Astrocyte (in vitro differentiated cells and primary cell): ENCODE measurements around the gene FNDC3B. TPM values are rescaled to one million over a fixed set of nuclear protein-coding genes. Genes with fewer than 3 reads are reported as not detected.

ENCODE experiments used
- DNase-seq: peaks from one replicate; pipeline ENCODE4 v3.0.0-alpha.2; 2010; ENCODE audit warnings: low read depth
- FAIRE-seq: peaks from 2 replicates; lab custom pipeline; 2011; peaks lifted over from hg19 to GRCh38; lab: Jason Lieb, UNC
- H2AFZ ChIP-seq: 2 replicates; pipeline ENCODE4 v1.6.0; 2012; ENCODE audit warnings: low read depth, low read length, inconsistent platforms
- H3K27ac ChIP-seq: 2 replicates; pipeline ENCODE4 v1.5.1; 2011; ENCODE audit warnings: low read depth, low read length, inconsistent platforms
- H3K27me3 ChIP-seq: 2 replicates; pipeline ENCODE4 v1.6.0; 2011; ENCODE audit warnings: low read length, inconsistent platforms; ENCODE audit not compliant: insufficient read depth
- H3K36me3 ChIP-seq: 2 replicates; pipeline ENCODE4 v1.5.1; 2011; ENCODE audit warnings: low read length, inconsistent platforms; ENCODE audit not compliant: insufficient read depth
- H3K4me1 ChIP-seq: 2 replicates; pipeline ENCODE4 v1.5.1; 2011; ENCODE audit warnings: low read length, inconsistent platforms; ENCODE audit not compliant: insufficient read depth
- H3K4me2 ChIP-seq: 2 replicates; pipeline ENCODE4 v1.6.0; 2012; ENCODE audit warnings: low read length, inconsistent platforms
- H3K4me3 ChIP-seq: 2 replicates; pipeline ENCODE4 v1.5.1; 2011; ENCODE audit warnings: low read depth, mild to moderate bottlenecking, low read length, inconsistent platforms; ENCODE audit not compliant: insufficient read depth
- H3K79me2 ChIP-seq: 2 replicates; pipeline ENCODE4 v1.6.0; 2012; ENCODE audit warnings: mild to moderate bottlenecking, low read length, inconsistent platforms; ENCODE audit not compliant: insufficient read depth
- H3K9ac ChIP-seq: 2 replicates; pipeline ENCODE4 v1.6.0; 2012; ENCODE audit warnings: mild to moderate bottlenecking, low read length, inconsistent platforms
- H3K9me3 ChIP-seq: 2 replicates; pipeline ENCODE4 v1.5.1; 2012; ENCODE audit warnings: low read depth, mild to moderate bottlenecking, low read length, inconsistent platforms; ENCODE audit not compliant: insufficient read depth
- H4K20me1 ChIP-seq: 2 replicates; pipeline ENCODE4 v1.6.0; 2012; ENCODE audit warnings: low read length, inconsistent platforms; ENCODE audit not compliant: insufficient read depth
- H3K27ac Mint-ChIP-seq: one replicate; pipeline ENCODE4 v1.8.0; 2021; ENCODE audit warnings: mild to moderate bottlenecking, mixed read lengths; ENCODE audit not compliant: unreplicated experiment
- H3K27me3 Mint-ChIP-seq: one replicate; pipeline ENCODE4 v1.8.0; 2021; ENCODE audit warnings: low read depth, mixed read lengths; ENCODE audit not compliant: unreplicated experiment
- H3K36me3 Mint-ChIP-seq: one replicate; pipeline ENCODE4 v1.8.0; 2021; ENCODE audit warnings: low read depth, mixed read lengths; ENCODE audit not compliant: unreplicated experiment
- H3K4me1 Mint-ChIP-seq: one replicate; pipeline ENCODE4 v1.8.0; 2021; ENCODE audit warnings: low read depth, mixed read lengths; ENCODE audit not compliant: unreplicated experiment
- H3K4me3 Mint-ChIP-seq: one replicate; pipeline ENCODE4 v1.8.0; 2021; ENCODE audit warnings: mild to moderate bottlenecking, moderate library complexity, mixed read lengths; ENCODE audit not compliant: unreplicated experiment
- H3K9me3 Mint-ChIP-seq: one replicate; pipeline ENCODE4 v1.8.0; 2021; ENCODE audit warnings: mild to moderate bottlenecking, mixed read lengths; ENCODE audit not compliant: unreplicated experiment
- EZH2 ChIP-seq: IDR thresholded peaks from 2 replicates; pipeline ENCODE4 v1.6.1; 2012; ENCODE audit warnings: mild to moderate bottlenecking, low read length, inconsistent platforms; ENCODE audit not compliant: insufficient read depth
- total RNA-seq: library from RNA; stranded (reverse); gene quantifications from 2 replicates; pipeline ENCODE4 v1.2.1, GENCODE V29; 2021
- TF ChIP-seq, protein P1 (sequence below): IDR thresholded peaks from 2 replicates; pipeline ENCODE4 v1.5.1; 2011; ENCODE audit warnings: low read depth, mild to moderate bottlenecking, inconsistent platforms, low read length, moderate library complexity; ENCODE audit not compliant: insufficient read depth

Gene FNDC3B
- total RNA-seq, 1 donor from 2014 or later, result 327 TPM

DNA sequence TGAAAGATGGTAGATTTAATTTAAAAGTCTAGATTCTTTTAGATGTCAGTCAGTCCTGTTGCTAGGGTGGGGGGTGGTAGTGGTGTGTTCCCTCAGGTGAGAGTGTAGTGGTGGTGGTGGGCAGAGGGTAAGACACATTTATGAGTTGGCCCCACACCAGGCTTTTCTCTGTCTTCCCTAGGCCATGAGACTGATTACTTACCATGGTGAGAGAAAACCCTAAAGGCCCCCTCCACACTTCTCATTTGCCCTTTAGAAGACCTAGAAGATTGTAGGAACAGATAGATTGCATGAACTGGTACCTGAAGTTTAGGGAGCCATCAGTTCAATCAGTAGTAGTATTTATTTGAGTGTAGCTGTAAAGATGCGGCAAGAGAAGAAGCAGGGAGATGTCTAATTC, 20.9 kb downstream of the FNDC3B start:
- Histone ChIP-seq H3K36me3 (peaks cover 11% of the 10 kb centered on the region), H3K4me3 (no peak overlapping the region), H3K27me3 (no peaks in the 10 kb centered on the region), H3K4me2 (no peak overlapping the region), H3K9me3 (no peaks in the 10 kb centered on the region), H3K4me1 (peaks cover 10% of the 10 kb centered on the region), H3K79me2 (peaks cover 96% of the 10 kb centered on the region), H3K27ac (no peak overlapping the region), H2AFZ (no peak overlapping the region), H4K20me1 (peaks cover 95% of the 10 kb centered on the region), H3K9ac (no peak overlapping the region)
- DNase-seq (no peak), FAIRE-seq (no peak)
- Mint-ChIP-seq H3K27me3 (no peaks in the 10 kb centered on the region), H3K36me3 (peaks cover 3% of the 10 kb centered on the region), H3K4me3 (no peak overlapping the region), H3K27ac (peak overlapping the region; percentile 38), H3K4me1 (peaks cover 73% of the 10 kb centered on the region), H3K9me3 (no peaks in the 10 kb centered on the region)
- TF ChIP-seq, protein P1, sequence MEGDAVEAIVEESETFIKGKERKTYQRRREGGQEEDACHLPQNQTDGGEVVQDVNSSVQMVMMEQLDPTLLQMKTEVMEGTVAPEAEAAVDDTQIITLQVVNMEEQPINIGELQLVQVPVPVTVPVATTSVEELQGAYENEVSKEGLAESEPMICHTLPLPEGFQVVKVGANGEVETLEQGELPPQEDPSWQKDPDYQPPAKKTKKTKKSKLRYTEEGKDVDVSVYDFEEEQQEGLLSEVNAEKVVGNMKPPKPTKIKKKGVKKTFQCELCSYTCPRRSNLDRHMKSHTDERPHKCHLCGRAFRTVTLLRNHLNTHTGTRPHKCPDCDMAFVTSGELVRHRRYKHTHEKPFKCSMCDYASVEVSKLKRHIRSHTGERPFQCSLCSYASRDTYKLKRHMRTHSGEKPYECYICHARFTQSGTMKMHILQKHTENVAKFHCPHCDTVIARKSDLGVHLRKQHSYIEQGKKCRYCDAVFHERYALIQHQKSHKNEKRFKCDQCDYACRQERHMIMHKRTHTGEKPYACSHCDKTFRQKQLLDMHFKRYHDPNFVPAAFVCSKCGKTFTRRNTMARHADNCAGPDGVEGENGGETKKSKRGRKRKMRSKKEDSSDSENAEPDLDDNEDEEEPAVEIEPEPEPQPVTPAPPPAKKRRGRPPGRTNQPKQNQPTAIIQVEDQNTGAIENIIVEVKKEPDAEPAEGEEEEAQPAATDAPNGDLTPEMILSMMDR, result no peak
- no peak for TF ChIP-seq EZH2

GRCh38 chr3:172061724-172062184, 22.4 kb downstream of the FNDC3B start:
- H3K9ac ChIP-seq, result no peak overlapping the region

GRCh38 chr3:172062761-172063160, 23.4 kb downstream of the FNDC3B start:
- H3K4me3 ChIP-seq, result no peak overlapping the region
- H3K27me3 ChIP-seq, result no peaks in the 10 kb centered on the region
- no peak overlapping the region for H3K9ac ChIP-seq
- Mint-ChIP-seq H3K36me3 (peaks cover 2% of the 10 kb centered on the region), H3K27me3 (no peaks in the 10 kb centered on the region), H3K9me3 (no peaks in the 10 kb centered on the region), H3K4me3 (no peak overlapping the region), H3K4me1 (peaks cover 73% of the 10 kb centered on the region), H3K27ac (no peak overlapping the region)
- H4K20me1 ChIP-seq, result peaks cover 97% of the 10 kb centered on the region
- H3K4me1 ChIP-seq, result peaks cover 16% of the 10 kb centered on the region
- FAIRE-seq (no peak), DNase-seq (no peak)
- no peak overlapping the region for H3K27ac ChIP-seq
- no peak overlapping the region for H3K4me2 ChIP-seq
- peaks cover 11% of the 10 kb centered on the region for H3K36me3 ChIP-seq
- no peak for TF ChIP-seq EZH2
- TF ChIP-seq, protein P1, result no peak
- H2AFZ ChIP-seq, result no peak overlapping the region
- H3K9me3 ChIP-seq, result no peaks in the 10 kb centered on the region
- peaks cover 97% of the 10 kb centered on the region for H3K79me2 ChIP-seq

More at GRCh38 chr3:172061724-172062184, 22.4 kb downstream of the FNDC3B start:
- TF ChIP-seq EZH2, result no peak
- TF ChIP-seq, protein P1, result no peak
- peaks cover 97% of the 10 kb centered on the region for H4K20me1 ChIP-seq
- H3K4me3 Mint-ChIP-seq, result no peak overlapping the region
- peaks cover 11% of the 10 kb centered on the region for H3K36me3 ChIP-seq
- H2AFZ ChIP-seq, result no peak overlapping the region
- H3K27me3 Mint-ChIP-seq, result no peaks in the 10 kb centered on the region
- H3K27ac ChIP-seq, result peak overlapping the region; percentile 16
- H3K4me1 Mint-ChIP-seq, result peaks cover 74% of the 10 kb centered on the region
- DNase-seq (no peak), FAIRE-seq (no peak)
- peaks cover 17% of the 10 kb centered on the region for H3K4me1 ChIP-seq
- H3K79me2 ChIP-seq, result peaks cover 97% of the 10 kb centered on the region
- no peaks in the 10 kb centered on the region for H3K27me3 ChIP-seq
- peak overlapping the region; percentile 19 for H3K27ac Mint-ChIP-seq
- no peaks in the 10 kb centered on the region for H3K9me3 ChIP-seq
- H3K4me2 ChIP-seq, result peak overlapping the region; percentile 11
- peaks cover 1% of the 10 kb centered on the region for H3K36me3 Mint-ChIP-seq
- no peaks in the 10 kb centered on the region for H3K9me3 Mint-ChIP-seq
- H3K4me3 ChIP-seq, result no peak overlapping the region
